Smooth muscle cell (in vitro differentiated cells): Measurements from ENCODE around the gene MED27. TPM values are rescaled to one million over a fixed set of nuclear protein-coding genes. Genes with fewer than 3 reads are reported as not detected.

Experiments
- DNase-seq: peaks from one replicate; lab custom pipeline; 2025; ENCODE audit not compliant: unreplicated experiment; lab: John Stamatoyannopoulos, UW
- H2AFZ ChIP-seq: fragments of 200-600 bp; sonication (generic); 2 replicates; pipeline ENCODE4 v1.6.0; 2016; ENCODE audit warnings: antibody characterized with exemption, low read depth, mild to moderate bottlenecking
- H3F3A ChIP-seq: fragments of 200-600 bp; sonication (generic); 2 replicates; pipeline ENCODE4 v1.6.0; 2017; ENCODE audit warnings: antibody characterized with exemption, low read depth
- H3K27ac ChIP-seq: fragments of 200-600 bp; sonication (generic); 2 replicates; pipeline ENCODE4 v1.5.1; 2016; ENCODE audit warnings: low read depth, mild to moderate bottlenecking
- H3K27me3 ChIP-seq: fragments of 200-600 bp; sonication (generic); 2 replicates; pipeline ENCODE4 v1.6.1; 2016; ENCODE audit warnings: low read depth, mild to moderate bottlenecking
- H3K36me3 ChIP-seq: fragments of 200-600 bp; sonication (generic); 2 replicates; pipeline ENCODE4 v1.5.1; 2016; ENCODE audit warnings: low read depth
- H3K4me1 ChIP-seq: fragments of 200-600 bp; sonication (generic); 2 replicates; pipeline ENCODE4 v1.5.1; 2016; ENCODE audit warnings: low read depth
- H3K4me2 ChIP-seq: fragments of 200-600 bp; sonication (generic); 2 replicates; pipeline ENCODE4 v1.6.0; 2016; ENCODE audit warnings: mild to moderate bottlenecking
- H3K4me3 ChIP-seq: fragments of 200-600 bp; sonication (generic); 2 replicates; pipeline ENCODE4 v1.5.1; 2016; ENCODE audit warnings: mild to moderate bottlenecking
- H3K79me2 ChIP-seq: fragments of 200-600 bp; sonication (generic); 2 replicates; pipeline ENCODE4 v1.6.0; 2016; ENCODE audit warnings: low read depth, mild to moderate bottlenecking
- H3K9ac ChIP-seq: fragments of 200-600 bp; sonication (generic); 2 replicates; pipeline ENCODE4 v1.6.0; 2016; ENCODE audit warnings: low read depth
- H3K9me3 ChIP-seq: fragments of 200-600 bp; sonication (generic); replicated peaks from 2 replicates; pipeline ENCODE4 v1.5.1; 2016; ENCODE audit warnings: low read depth
- H4K20me1 ChIP-seq: fragments of 200-600 bp; sonication (generic); 2 replicates; pipeline ENCODE4 v1.6.0; 2016; ENCODE audit warnings: low read depth
- WGBS: methylation state at CpG from one replicate; pipeline ENCODE4 v1.1.7; 2016; ENCODE audit warnings: low lambda C conversion rate; 5-methylcytosine and 5-hydroxymethylcytosine counted together
- polyA plus RNA-seq: library from polyadenylated mRNA; unstranded; fragments of >200 nt; fragmentation: Nextera tagmentation; extraction: Ambion mirVana; gene quantifications from 2 replicates; pipeline ENCODE4 v1.2.1, GENCODE V29; 2016
- total RNA-seq: library from RNA; depleted of rRNA; stranded (reverse); fragments of >200 nt; gene quantifications from 2 replicates; pipeline ENCODE4 v1.2.3, GENCODE V29; 2014
- TF ChIP-seq, protein P1 (sequence below): fragments of 200-600 bp; sonication (generic); IDR thresholded peaks from 2 replicates; pipeline ENCODE4 v1.5.1; 2017; ENCODE audit warnings: borderline replicate concordance, mild to moderate bottlenecking, antibody characterized with exemption; ENCODE audit not compliant: insufficient read depth, poor library complexity, severe bottlenecking

MED27 gene
- total and polyA plus RNA-seq, 2 experiments from 2014 or later = 24.0 to 50.0 TPM

DNA sequence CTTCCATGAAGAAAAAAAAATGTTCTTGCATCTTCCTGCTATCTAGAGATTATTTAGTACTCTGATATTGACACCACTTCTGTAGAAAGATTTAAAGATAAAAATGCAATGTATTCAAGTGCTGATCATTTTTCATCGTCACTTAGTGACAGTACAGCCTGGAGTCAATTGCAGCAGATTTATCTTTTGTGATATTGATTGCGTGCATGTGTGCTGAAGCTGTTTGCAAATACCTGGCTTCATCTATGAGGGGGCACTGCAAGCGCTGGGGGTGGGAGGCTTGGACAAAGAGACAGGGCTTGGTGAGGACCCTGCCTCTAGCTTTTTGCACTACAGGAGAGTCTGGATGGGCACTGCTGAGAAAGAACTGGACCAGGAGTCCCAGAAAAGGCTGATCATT, 38.0 kb upstream of the MED27 start:
- TF ChIP-seq, protein P1, sequence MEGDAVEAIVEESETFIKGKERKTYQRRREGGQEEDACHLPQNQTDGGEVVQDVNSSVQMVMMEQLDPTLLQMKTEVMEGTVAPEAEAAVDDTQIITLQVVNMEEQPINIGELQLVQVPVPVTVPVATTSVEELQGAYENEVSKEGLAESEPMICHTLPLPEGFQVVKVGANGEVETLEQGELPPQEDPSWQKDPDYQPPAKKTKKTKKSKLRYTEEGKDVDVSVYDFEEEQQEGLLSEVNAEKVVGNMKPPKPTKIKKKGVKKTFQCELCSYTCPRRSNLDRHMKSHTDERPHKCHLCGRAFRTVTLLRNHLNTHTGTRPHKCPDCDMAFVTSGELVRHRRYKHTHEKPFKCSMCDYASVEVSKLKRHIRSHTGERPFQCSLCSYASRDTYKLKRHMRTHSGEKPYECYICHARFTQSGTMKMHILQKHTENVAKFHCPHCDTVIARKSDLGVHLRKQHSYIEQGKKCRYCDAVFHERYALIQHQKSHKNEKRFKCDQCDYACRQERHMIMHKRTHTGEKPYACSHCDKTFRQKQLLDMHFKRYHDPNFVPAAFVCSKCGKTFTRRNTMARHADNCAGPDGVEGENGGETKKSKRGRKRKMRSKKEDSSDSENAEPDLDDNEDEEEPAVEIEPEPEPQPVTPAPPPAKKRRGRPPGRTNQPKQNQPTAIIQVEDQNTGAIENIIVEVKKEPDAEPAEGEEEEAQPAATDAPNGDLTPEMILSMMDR = no peak
- no peak for DNase-seq
- WGBS = 87% methylated on average over 3 of the region's 3 CpGs
- no peak overlapping the region for H3K4me2 ChIP-seq
- no peaks in the 10 kb centered on the region for H3K9me3 ChIP-seq
- H3F3A ChIP-seq = no peaks in the 10 kb centered on the region
- H3K4me1 ChIP-seq = no peaks in the 10 kb centered on the region
- H3K9ac ChIP-seq = no peak overlapping the region
- H3K4me3 ChIP-seq = no peak overlapping the region
- H4K20me1 ChIP-seq = no peaks in the 10 kb centered on the region
- H3K79me2 ChIP-seq = no peaks in the 10 kb centered on the region
- H2AFZ ChIP-seq = no peak overlapping the region
- H3K27ac ChIP-seq = no peak overlapping the region
- peaks cover 30% of the 10 kb centered on the region for H3K27me3 ChIP-seq
- H3K36me3 ChIP-seq = no peaks in the 10 kb centered on the region

DNA sequence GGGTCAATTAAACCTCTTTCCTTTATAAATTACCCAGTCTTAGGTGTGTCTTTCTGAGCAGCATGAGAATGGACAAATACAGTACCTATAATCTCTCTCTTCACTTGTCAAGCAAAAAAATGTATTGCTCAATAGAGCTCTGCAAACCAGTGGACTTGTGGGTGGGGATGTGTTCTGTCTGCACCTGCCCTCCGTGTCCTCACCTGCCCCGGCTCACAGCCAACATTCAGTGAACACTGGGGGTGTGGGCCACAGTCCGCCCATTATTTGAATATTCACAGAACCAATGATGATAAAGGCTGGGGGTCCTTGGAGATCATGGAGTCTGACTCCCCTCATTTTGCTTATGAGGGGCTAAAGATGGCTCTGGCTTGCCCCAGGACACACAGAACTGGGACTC, 36.9 kb upstream of the MED27 start:
- Histone ChIP-seq H3K79me2 (no peaks in the 10 kb centered on the region), H3F3A (no peaks in the 10 kb centered on the region), H3K27ac (no peak overlapping the region), H3K4me1 (no peaks in the 10 kb centered on the region), H3K36me3 (no peaks in the 10 kb centered on the region), H3K4me3 (no peak overlapping the region), H3K27me3 (peaks cover 21% of the 10 kb centered on the region), H3K9me3 (no peaks in the 10 kb centered on the region), H4K20me1 (no peaks in the 10 kb centered on the region), H2AFZ (no peak overlapping the region), H3K4me2 (no peak overlapping the region), H3K9ac (no peak overlapping the region)
- 74% methylated on average over 3 of the region's 3 CpGs for WGBS
- TF ChIP-seq, protein P1 = no peak
- no peak for DNase-seq

DNA sequence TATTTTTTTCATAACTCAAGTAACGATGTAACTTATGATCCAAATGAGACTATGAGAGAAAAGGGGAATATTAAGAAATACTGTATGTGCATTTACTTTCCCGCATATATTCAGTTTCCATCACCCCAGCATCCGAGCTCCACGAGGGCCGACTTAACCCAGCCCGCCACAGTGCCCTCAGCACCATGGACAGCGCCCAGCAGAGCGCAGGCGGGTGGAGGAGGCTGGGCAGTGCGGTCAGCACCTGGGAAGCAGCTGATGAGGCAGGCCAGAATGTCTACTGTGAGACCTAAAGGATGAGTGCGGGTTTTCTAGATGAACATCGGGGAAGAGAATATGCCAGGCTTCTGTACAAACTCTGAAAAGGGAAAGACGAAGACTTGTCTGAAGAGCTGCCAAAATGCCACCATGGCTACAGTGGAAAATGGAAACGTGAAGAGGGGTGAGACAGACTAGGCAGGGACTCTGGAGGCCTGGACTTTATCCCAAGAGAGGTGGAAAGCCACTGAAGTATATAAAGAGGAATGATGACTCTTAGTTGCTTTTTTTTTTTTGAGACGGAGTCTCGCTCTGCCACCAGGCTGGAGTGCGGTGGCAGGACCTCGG, 34.5 kb upstream of the MED27 start:
- Histone ChIP-seq H4K20me1 (no peaks in the 10 kb centered on the region), H3K9ac (no peak overlapping the region), H2AFZ (no peak overlapping the region), H3K36me3 (no peaks in the 10 kb centered on the region), H3K4me2 (no peak overlapping the region), H3K4me3 (no peak overlapping the region), H3F3A (no peaks in the 10 kb centered on the region), H3K9me3 (no peaks in the 10 kb centered on the region), H3K79me2 (no peaks in the 10 kb centered on the region), H3K27me3 (peaks cover 13% of the 10 kb centered on the region), H3K27ac (no peak overlapping the region), H3K4me1 (no peaks in the 10 kb centered on the region)
- DNase-seq = peak; percentile 29
- TF ChIP-seq, protein P1 = no peak
- WGBS = 31% methylated on average over 18 of the region's 18 CpGs

DNA sequence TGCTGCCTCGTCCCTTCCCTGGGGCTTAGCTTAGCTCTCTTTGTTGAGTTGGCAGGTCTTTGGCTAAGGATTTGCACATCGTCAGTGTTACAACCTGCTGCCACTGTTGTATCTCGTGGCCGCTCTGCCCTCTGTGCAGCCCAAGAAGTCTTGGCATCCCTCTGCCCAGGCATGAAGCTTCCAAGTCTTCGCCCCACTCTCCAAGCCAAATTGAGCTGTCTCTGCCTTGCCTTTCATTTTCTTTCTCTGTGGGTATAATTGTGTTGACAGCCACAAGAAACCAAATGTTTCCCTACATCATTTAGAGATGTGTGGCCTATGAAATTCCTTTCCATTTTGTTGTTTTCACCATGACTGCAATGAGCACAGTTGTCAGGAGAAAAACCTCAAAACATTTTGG, 29.6 kb upstream of the MED27 start:
- Histone ChIP-seq H3K4me3 (no peak overlapping the region), H4K20me1 (no peaks in the 10 kb centered on the region), H3K27ac (no peak overlapping the region), H3K27me3 (peaks cover 12% of the 10 kb centered on the region), H2AFZ (no peak overlapping the region), H3K9me3 (no peaks in the 10 kb centered on the region), H3F3A (no peaks in the 10 kb centered on the region), H3K9ac (no peak overlapping the region), H3K4me2 (no peak overlapping the region), H3K4me1 (no peaks in the 10 kb centered on the region), H3K36me3 (no peaks in the 10 kb centered on the region), H3K79me2 (no peaks in the 10 kb centered on the region)
- 87% methylated on average over 5 of the region's 5 CpGs for WGBS
- TF ChIP-seq, protein P1 = no peak
- DNase-seq = no peak
